LHCN-M2 (cell line): ENCODE measurements around the gene BRI3BP. TPM values are rescaled to one million over a fixed set of nuclear protein-coding genes. Genes with fewer than 3 reads are reported as not detected.
A peak's percentile ranks its signal among the peaks of the same experiment; 100 is the strongest.
"Not testable (repeated sequence)": the region's sequence is repeated elsewhere in the genome, so short reads cannot be mapped to it uniquely, and the experiment has no call there.

Source experiments
- DNase-seq: peaks from one replicate; pipeline ENCODE4 v3.0.0-alpha.2; 2012; ENCODE audit warnings: low read depth
- total RNA-seq: library from RNA; depleted of rRNA; stranded (reverse); fragments of >200 nt; gene quantifications from 2 replicates; pipeline ENCODE4 v1.2.3, GENCODE V29; 2014; rRNA removed

BRI3BP gene
- total RNA-seq, 1 experiment from 2014 or later: 13.1 TPM

DNA sequence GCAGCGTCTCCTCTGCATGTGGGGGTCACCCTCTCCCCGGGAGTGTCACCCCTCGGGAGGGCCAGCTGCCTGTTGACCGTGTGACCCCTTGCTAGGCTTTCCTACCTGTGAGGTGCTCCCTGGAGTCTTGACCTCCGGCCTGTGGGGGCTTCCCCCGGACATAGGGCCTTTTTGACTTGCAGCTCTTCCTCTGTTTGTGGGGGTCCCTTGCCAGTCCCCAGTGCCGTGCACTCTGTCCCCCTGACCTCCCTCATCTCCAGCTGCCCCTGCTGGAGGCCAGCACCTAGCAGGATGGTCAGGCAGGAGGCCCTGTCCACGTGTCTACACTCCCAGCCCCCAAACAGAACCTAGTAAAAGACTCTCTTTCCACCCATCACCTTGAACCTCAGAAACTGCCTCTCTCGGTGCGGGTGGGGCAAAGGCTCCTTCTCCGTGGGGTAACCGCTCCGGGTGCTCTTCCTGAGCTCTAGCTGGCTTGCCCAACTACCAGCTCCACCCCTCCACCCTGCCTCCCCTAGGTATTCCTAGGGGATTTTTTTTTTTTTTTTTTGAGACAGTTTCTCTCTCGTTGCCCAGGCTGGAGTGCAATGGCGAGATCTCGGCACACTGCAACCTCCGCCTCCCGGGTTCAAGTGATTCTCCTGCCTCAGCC, 72.6 kb downstream of the BRI3BP start:
- no peak for DNase-seq

- no peak for DNase-seq
Measured at GRCh38 chr12:125068391-125068790, 74.9 kb downstream of the BRI3BP start.

DNA sequence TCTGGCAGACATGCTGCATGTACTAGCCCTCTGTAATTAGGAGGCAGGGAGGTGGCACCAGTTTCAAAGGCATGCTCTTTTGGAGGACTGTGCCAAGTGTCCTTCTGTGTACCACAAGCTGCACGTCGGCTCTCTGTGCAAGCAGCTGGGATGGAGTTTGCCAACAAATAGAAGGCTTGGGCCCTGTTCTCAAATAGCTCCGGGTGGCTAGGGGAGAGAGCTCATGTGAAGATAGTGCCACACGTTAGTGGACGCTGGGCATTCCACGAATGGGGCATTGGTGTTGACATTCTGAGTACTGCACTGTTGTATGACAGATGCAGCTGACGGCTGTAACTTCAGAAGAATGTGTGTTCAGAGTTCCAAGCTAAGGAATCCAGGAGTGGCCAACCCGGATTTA, 76.2 kb downstream of the BRI3BP start:
- no peak for DNase-seq

DNA sequence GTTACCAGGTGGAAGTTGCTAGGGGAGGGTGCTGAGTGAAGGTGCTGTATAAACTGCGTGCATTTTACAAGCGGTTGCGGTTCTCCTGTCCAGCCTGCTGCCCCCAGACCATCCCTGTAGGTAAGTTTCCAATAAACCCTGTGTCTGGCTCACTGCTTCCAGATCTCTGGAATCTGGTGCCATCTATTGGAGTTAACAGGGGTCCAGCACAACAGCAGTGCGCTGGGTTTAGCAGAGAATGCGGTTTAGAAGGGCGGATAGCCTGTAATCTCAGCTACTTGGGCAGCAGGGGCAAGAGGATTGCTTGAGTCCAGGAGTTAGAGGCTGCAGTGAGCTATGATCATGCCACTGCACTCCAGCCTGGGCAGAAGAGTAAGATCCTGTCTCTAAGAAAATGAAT, 76.7 kb downstream of the BRI3BP start:
- DNase-seq: no peak

GRCh38 chr12:125070661-125071390, 77.4 kb downstream of the BRI3BP start:
- no peak for DNase-seq

GRCh38 chr12:125071456-125071855, 78.0 kb downstream of the BRI3BP start:
- DNase-seq: no peak

DNA sequence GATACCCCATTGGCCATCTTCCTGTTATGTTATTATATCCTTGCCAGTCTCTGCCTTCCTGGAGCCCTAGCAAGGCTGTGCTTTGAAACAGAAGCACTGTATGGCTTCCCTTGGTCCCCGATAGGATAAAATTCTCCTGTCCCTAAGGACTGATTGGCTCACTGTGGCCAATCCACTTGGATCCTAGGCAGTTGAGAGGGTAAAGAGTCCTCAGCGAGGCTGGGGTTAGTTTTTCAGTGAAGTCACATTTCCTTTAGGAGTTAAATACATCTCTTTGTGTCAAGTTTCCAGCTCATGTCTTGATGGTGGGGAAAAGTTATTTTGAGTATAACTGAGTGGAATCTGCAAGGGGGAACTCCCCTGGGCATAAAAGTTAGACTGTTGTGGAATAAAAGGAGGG, 79.1 kb downstream of the BRI3BP start:
- DNase-seq: no peak

DNA sequence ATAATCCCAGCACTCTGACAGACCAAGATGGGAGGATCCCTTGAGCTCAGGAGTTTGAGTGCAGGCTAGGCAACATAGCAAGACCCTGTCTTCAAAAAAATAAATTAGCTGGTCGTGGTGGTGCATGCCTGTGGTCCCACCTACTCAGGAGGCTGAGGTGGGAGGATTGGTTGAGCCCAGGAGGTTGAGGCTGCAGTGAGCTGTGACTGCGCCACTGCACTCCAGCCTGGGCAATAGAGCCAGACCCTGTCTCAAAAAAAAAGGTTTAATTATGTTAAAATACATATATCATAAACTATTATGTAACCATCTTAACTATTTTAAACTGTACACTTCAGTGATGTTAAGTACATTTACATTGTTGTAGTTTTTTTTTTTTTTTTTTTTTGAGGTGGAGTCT, 80.8 kb downstream of the BRI3BP start:
- DNase-seq: not testable (repeated sequence)

DNA sequence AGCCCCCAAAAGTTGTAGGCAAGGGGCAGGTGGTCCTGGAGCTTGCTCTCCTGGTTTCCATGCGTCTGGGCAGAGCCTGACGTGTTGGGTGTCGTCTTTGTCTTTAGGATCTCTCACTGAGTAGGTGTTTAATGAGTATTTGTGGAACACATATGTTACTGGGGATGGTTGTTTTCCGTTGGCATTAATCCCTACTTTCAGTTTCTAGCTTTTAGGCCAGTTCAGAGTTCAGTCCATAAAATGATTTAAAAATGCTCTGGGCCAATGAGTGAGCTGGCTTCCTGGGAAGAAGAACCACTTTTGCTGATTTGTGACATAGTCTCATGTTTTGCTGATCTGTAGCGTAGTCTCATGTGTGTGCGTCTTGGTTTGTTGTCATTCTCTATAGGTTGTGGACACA, 82.7 kb downstream of the BRI3BP start:
- no peak for DNase-seq

DNA sequence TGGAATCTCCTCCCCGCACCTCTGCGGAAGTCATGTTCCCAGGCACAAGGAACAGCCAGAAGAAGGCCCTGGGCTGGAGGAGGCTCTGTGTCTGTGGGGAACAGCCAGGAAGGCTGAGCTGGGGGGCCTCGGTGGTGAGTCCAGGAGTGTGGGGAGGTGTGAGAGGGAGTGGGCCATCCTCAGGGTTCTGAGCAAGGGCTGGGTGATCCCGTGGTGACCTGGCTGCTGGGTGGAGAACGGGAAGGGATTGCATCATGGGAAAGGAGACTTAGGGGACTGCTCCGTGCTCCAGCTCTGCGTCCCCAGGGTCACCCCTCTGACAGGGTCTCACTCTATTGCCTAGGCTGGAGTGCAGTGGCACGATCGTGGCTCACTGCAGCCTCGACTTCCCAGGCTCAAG, 85.6 kb downstream of the BRI3BP start:
- no peak for DNase-seq

GRCh38 chr12:125079648-125080645, 86.5 kb downstream of the BRI3BP start:
- DNase-seq: peak; percentile 61

Other genes with a start within 250 kb of the BRI3BP start
- gene SCARB1, start 129.8 kb upstream of the BRI3BP start, total RNA-seq: 3.3 and 7.3 TPM in 2 replicates
- 1,439 and 1,479 TPM in 2 replicates for gene UBC, start 79.0 kb upstream of the BRI3BP start, total RNA-seq
- 23.1 and 24.4 TPM in 2 replicates for gene DHX37, start 4.5 kb upstream of the BRI3BP start, total RNA-seq
- 16.0 and 16.3 TPM in 2 replicates for gene AACS, start 71.8 kb downstream of the BRI3BP start, total RNA-seq
- gene TMEM132B, start 192.7 kb downstream of the BRI3BP start, total RNA-seq: 0.19 and 0.40 TPM in 2 replicates